SU-DHL-6 (cell line): ENCODE measurements around the gene PDGFD.

Experiments used
- EZH2phosphoT487 ChIP-seq: fragments of 200-600 bp; sonication (generic), shearing (Covaris generic); conservative IDR thresholded peaks from 2 replicates; pipeline ENCODE4 v1.6.1; 2018; ENCODE audit warnings: mild to moderate bottlenecking, antibody characterized with exemption, low read length, moderate library complexity, mixed read lengths
- TF ChIP-seq, protein P1 (sequence below): fragments of 200-600 bp; sonication (generic); IDR thresholded peaks from one replicate; pipeline ENCODE4 v1.5.1; 2017; ENCODE audit warnings: antibody characterized with exemption, mild to moderate bottlenecking, low read length, moderate library complexity; ENCODE audit not compliant: insufficient read depth, poor library complexity, severe bottlenecking

DNA sequence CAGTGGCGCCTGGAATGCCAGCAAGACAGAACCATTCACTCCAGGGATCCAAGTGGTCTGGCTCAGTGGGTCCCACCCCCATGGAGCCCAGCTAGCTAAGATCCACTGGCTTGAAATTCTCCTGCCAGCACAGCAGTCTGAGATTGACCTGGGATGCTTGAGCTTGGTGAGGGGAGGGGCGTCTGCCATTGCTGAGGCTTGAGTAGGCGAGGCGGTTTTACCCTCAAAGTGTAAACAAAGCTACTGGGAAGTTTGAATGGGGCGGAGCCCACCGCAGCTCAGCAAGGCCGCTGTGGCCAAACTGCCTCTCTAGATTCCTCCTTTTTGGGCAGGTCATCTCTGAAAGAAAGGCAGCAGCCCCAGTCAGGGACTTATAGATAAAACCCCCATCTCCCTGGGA lies 253.2 kb downstream of the PDGFD start:
- TF ChIP-seq, protein P1, sequence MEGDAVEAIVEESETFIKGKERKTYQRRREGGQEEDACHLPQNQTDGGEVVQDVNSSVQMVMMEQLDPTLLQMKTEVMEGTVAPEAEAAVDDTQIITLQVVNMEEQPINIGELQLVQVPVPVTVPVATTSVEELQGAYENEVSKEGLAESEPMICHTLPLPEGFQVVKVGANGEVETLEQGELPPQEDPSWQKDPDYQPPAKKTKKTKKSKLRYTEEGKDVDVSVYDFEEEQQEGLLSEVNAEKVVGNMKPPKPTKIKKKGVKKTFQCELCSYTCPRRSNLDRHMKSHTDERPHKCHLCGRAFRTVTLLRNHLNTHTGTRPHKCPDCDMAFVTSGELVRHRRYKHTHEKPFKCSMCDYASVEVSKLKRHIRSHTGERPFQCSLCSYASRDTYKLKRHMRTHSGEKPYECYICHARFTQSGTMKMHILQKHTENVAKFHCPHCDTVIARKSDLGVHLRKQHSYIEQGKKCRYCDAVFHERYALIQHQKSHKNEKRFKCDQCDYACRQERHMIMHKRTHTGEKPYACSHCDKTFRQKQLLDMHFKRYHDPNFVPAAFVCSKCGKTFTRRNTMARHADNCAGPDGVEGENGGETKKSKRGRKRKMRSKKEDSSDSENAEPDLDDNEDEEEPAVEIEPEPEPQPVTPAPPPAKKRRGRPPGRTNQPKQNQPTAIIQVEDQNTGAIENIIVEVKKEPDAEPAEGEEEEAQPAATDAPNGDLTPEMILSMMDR = no peak
- no peak for TF ChIP-seq EZH2phosphoT487
